GM21526 (cell line): ENCODE measurements around the gene MYO3B.
"Not testable (repeated sequence)": the region's sequence is repeated elsewhere in the genome, so short reads cannot be mapped to it uniquely, and the experiment has no call there.

Experiments used
- ATAC-seq: cut with Tn5 transposase; IDR thresholded peaks from one replicate; pipeline ENCODE4 v1.9.1; 2021; ENCODE audit warnings: moderate library complexity; ENCODE audit not compliant: unreplicated experiment, low FRiP score

MYO3B gene

GRCh38 chr2:170656669-170657068, 478.7 kb downstream of the MYO3B start:
- ATAC-seq, result no peak

- ATAC-seq, result no peak
Observed at GRCh38 chr2:170660409-170660808, 482.5 kb downstream of the MYO3B start.

- ATAC-seq, result no peak
Observed at GRCh38 chr2:170665743-170666142, 487.8 kb downstream of the MYO3B start.

GRCh38 chr2:170669909-170670308, 492.0 kb downstream of the MYO3B start:
- ATAC-seq, result no peak

GRCh38 chr2:170670651-170671050, 492.7 kb downstream of the MYO3B start:
- no peak for ATAC-seq

GRCh38 chr2:170671079-170671478, 493.1 kb downstream of the MYO3B start:
- ATAC-seq, result no peak

GRCh38 chr2:170674282-170674681, 496.3 kb downstream of the MYO3B start:
- not testable (repeated sequence) for ATAC-seq

- no peak for ATAC-seq
Observed at GRCh38 chr2:170675701-170676100, 497.8 kb downstream of the MYO3B start.

GRCh38 chr2:170679607-170680079, 501.7 kb downstream of the MYO3B start:
- no peak for ATAC-seq

GRCh38 chr2:170680172-170680941, 502.4 kb downstream of the MYO3B start:
- ATAC-seq, result peak; percentile 95

- ATAC-seq, result no peak
Observed at GRCh38 chr2:170681311-170681710, 503.4 kb downstream of the MYO3B start.

GRCh38 chr2:170685591-170685990, 507.6 kb downstream of the MYO3B start:
- ATAC-seq, result no peak

GRCh38 chr2:170689481-170689880, 511.5 kb downstream of the MYO3B start:
- no peak for ATAC-seq

- ATAC-seq, result no peak
Observed at GRCh38 chr2:170690640-170691039, 512.7 kb downstream of the MYO3B start.

- no peak for ATAC-seq
Observed at GRCh38 chr2:170694316-170694715, 516.4 kb downstream of the MYO3B start.

- no peak for ATAC-seq
Observed at GRCh38 chr2:170695521-170696410, 517.8 kb downstream of the MYO3B start.

GRCh38 chr2:170696948-170697347, 519.0 kb downstream of the MYO3B start:
- no peak for ATAC-seq

GRCh38 chr2:170701011-170701410, 523.1 kb downstream of the MYO3B start:
- no peak for ATAC-seq

- ATAC-seq, result no peak
Observed at GRCh38 chr2:170703776-170704476, 526.0 kb downstream of the MYO3B start.
